GM20000 (cell line): ENCODE results near the gene LGALS3.
"Not testable (repeated sequence)": the region's sequence is repeated elsewhere in the genome, so short reads cannot be mapped to it uniquely, and the experiment has no call there.

Experiments
- DNase-seq: peaks from one replicate; pipeline ENCODE4 v3.0.0; 2012; ENCODE audit warnings: low spot score
- TF ChIP-seq, protein P1 (sequence below): IDR thresholded peaks from 2 replicates; pipeline ENCODE4 v1.5.1; 2012; ENCODE audit warnings: mild to moderate bottlenecking, control low read depth; ENCODE audit errors: extremely low read depth, missing control alignments

Gene LGALS3

GRCh38 chr14:55129086-55129427, at the start of gene LGALS3:
TSS of gene LGALS3 (plus strand) at chr14:55129252. CDS start at chr14:55137374, 8,122 bp downstream.
- DNase-seq, result peak; percentile 92
- TF ChIP-seq, protein P1, sequence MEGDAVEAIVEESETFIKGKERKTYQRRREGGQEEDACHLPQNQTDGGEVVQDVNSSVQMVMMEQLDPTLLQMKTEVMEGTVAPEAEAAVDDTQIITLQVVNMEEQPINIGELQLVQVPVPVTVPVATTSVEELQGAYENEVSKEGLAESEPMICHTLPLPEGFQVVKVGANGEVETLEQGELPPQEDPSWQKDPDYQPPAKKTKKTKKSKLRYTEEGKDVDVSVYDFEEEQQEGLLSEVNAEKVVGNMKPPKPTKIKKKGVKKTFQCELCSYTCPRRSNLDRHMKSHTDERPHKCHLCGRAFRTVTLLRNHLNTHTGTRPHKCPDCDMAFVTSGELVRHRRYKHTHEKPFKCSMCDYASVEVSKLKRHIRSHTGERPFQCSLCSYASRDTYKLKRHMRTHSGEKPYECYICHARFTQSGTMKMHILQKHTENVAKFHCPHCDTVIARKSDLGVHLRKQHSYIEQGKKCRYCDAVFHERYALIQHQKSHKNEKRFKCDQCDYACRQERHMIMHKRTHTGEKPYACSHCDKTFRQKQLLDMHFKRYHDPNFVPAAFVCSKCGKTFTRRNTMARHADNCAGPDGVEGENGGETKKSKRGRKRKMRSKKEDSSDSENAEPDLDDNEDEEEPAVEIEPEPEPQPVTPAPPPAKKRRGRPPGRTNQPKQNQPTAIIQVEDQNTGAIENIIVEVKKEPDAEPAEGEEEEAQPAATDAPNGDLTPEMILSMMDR, result no peak

GRCh38 chr14:55079961-55080360, 49.1 kb upstream of the LGALS3 start:
- DNase-seq, result not testable (repeated sequence)

DNA sequence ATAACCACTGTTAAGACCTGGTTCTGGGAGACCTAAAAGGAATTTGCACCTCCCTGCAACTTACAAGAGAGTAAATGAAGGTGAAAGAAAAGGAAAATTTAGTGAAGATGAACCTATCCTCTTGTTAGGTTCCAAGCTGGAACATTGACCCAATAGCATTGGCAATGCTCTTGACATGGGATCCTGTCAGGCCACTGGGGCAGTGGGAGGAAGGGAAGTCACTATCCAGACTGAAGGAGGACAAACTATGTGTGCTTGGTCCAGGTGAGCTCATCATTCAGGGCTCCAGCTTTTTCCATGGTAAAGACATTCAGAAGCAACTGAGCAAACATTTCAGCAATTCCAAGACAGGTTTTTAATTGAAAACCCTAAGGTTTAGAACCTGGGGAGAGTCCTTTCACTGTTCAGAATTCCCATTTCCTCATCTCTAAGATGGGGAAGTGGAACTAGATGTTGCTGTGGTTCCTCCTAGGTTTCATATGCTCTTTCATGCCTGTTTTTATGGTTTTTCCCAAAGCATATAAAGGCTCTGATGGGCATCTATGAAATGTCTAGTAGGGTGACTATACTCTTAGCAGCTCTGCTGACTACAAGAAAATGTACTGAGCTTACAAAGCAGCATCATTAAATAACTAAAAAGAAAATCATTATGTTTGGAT, 44.5 kb upstream of the LGALS3 start:
- no peak for DNase-seq
- TF ChIP-seq, protein P1, result no peak

DNA sequence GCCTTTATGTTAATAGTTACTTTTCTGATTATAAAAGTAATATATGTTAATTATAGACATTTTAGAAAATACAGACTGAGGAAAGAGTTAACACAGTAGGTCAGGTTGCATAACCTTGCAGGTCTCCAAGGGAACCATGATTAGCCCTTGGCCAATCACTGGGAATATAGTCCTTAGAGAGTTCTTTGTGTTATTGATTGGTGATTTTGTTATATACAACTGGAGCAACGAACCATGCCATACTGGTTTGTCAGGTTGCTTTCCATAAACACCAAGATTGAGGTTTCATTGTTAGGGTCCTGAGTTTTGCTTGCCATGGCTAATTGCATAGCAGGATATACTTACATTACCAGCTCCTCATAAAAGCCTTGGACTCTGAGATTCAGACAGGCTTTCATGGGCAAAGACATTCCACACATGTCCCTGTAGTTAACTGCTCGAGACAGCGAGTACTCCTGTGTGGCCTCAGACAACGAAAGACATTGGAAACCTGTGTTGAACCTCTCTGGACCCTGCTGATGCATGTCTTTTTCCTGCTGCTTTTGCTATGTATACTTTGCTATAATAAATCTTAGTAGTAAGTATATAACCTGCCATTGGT, 43.9 kb upstream of the LGALS3 start:
- no peak for DNase-seq
- TF ChIP-seq, protein P1, result no peak

GRCh38 chr14:55086938-55087337, 42.1 kb upstream of the LGALS3 start:
- TF ChIP-seq, protein P1, result no peak
- DNase-seq, result no peak

- TF ChIP-seq, protein P1, result no peak
- no peak for DNase-seq
Observed at GRCh38 chr14:55088356-55088755, 40.7 kb upstream of the LGALS3 start.

DNA sequence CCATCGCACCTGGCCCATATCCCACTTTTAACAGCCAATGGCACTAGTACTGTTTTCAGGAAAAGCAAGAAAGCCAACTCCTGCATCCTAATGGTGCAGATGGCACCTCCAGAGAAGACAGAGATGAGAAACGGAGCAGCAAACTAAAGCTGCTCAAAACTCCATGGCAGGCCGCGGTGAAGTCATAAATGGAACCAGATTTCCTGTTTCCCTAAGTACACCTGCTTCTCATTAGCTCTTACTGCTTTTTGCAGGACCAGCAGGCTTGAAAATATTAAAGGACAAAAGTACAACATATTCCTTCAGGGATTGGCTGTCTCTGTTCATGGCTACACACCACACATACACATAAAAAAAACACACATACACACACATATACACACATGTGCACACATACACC, 36.7 kb upstream of the LGALS3 start:
- TF ChIP-seq, protein P1, result no peak
- no peak for DNase-seq
